ENCODE data around the gene RRP7A.

- TF ChIP-seq POLR2AphosphoS5 (IDR thresholded peaks at IDR 0.05; ENCODE audit: low read depth, low read length) (no peak), SIN3A (IDR thresholded peaks at IDR 0.05; ENCODE audit: borderline replicate concordance, insufficient read depth, low read length) (no peak), REST (IDR thresholded peaks at IDR 0.05; ENCODE audit: insufficient read depth in 1 of 2, low read depth in 2 of 2, low read length in 2 of 2) (no peak), TAF1 (IDR thresholded peaks at IDR 0.05; ENCODE audit: borderline replicate concordance, insufficient read depth, low read length) (no peak), FOXP2 (optimal IDR thresholded peaks at IDR 0.05; ENCODE audit: borderline replicate concordance, extremely low read depth, extremely low read length, insufficient read depth) (no peak)
Observed at GRCh38 chr22:42468841-42469240, 50.8 kb downstream of the RRP7A start.

Measured in PFSK-1 (cell line).